Umbilical cord (tissue), 2 donors: ENCODE measurements around the gene FADS3. TPM values are rescaled to one million over a fixed set of nuclear protein-coding genes. Genes with fewer than 3 reads are reported as not detected.

Experiments used
- DNase-seq: peaks from one replicate; pipeline ENCODE4 v3.0.0-alpha.2; 2015; ENCODE audit warnings: low spot score
- total RNA-seq: library from RNA; depleted of rRNA; stranded (reverse); fragments of >200 nt; gene quantifications from one replicate; pipeline ENCODE4 v1.2.3, GENCODE V29; 2014; ENCODE audit warnings: low replicate concordance; ENCODE audit not compliant: insufficient read depth

The FADS3 gene
- total RNA-seq, 1 donor from 2014 or later: 32.0 TPM

- no peak for DNase-seq
Measured at GRCh38 chr11:61880031-61880430, 11.3 kb downstream of the FADS3 start.

GRCh38 chr11:61879152-61879551 lies 12.2 kb downstream of the FADS3 start:
- no peak for DNase-seq

- DNase-seq: no peak
Measured at GRCh38 chr11:61875698-61876097, 15.6 kb downstream of the FADS3 start.

GRCh38 chr11:61874853-61875252 lies 16.5 kb downstream of the FADS3 start:
- DNase-seq: no peak

- DNase-seq: no peak
Measured at GRCh38 chr11:61874377-61874809, 17.0 kb downstream of the FADS3 start.

- no peak for DNase-seq
Measured at GRCh38 chr11:61873588-61874376, 17.6 kb downstream of the FADS3 start.

GRCh38 chr11:61872935-61873565 lies 18.3 kb downstream of the FADS3 start:
- no peak for DNase-seq

GRCh38 chr11:61871158-61871597 lies 20.2 kb downstream of the FADS3 start:
- DNase-seq: peak; percentile 82

GRCh38 chr11:61870541-61871031 lies 20.8 kb downstream of the FADS3 start:
- no peak for DNase-seq

- no peak for DNase-seq
Measured at GRCh38 chr11:61869708-61870451, 21.5 kb downstream of the FADS3 start.

- no peak for DNase-seq
Measured at GRCh38 chr11:61869429-61869707, 22.0 kb downstream of the FADS3 start.

GRCh38 chr11:61868571-61869428 lies 22.5 kb downstream of the FADS3 start:
- no peak for DNase-seq

- DNase-seq: no peak
Measured at GRCh38 chr11:61866958-61867343, 24.4 kb downstream of the FADS3 start.

- no peak for DNase-seq
Measured at GRCh38 chr11:61866231-61866957, 25.0 kb downstream of the FADS3 start.

- DNase-seq: no peak
Measured at GRCh38 chr11:61864814-61865775, 26.2 kb downstream of the FADS3 start.

- DNase-seq: no peak
Measured at GRCh38 chr11:61863548-61864081, 27.7 kb downstream of the FADS3 start.

GRCh38 chr11:61862714-61863547 lies 28.4 kb downstream of the FADS3 start:
- no peak for DNase-seq

- no peak for DNase-seq
Measured at GRCh38 chr11:61861634-61862033, 29.7 kb downstream of the FADS3 start.
